HCT116 (cell line): ENCODE measurements around the gene NAT16. TPM values are rescaled to one million over a fixed set of nuclear protein-coding genes. Genes with fewer than 3 reads are reported as not detected.

ENCODE experiments used
- ATAC-seq: fragments of 200-7000 bp; cut with Tn5 transposase; 2 replicates; pipeline ENCODE4 v1.9.1; 2020; ENCODE audit warnings: mild to moderate bottlenecking, moderate library complexity
- BruUV-seq: library from RNA; stranded (reverse); fragments of 400-500 nt; replicated peaks from 2 replicates; lab custom pipeline; 2021; lab: Mats Ljungman, UMichigan
- CTCF ChIA-PET: fragments of 300-600 bp; sonication (Branson Sonifier 250); formaldehyde crosslinking; loops from one replicate; lab custom pipeline; 2021; ENCODE audit warnings: antibody characterized with exemption; lab: Charles Lee
- POLR2A ChIA-PET: fragments of 300-600, 350-600 bp; sonication (Branson Sonifier 250); formaldehyde crosslinking; loops from one replicate; lab custom pipeline; 2021; ENCODE audit warnings: antibody characterized with exemption; lab: Charles Lee
- RAD21 ChIA-PET, 2 experiments: fragments of 300-600 bp; sonication (Branson Sonifier 250); formaldehyde crosslinking; loops; one replicate each; lab custom pipeline; 2023; ENCODE audit warnings: low total read pairs in 2 of 2; ENCODE audit not compliant: uncharacterized antibody in 2 of 2, unreplicated experiment in 2 of 2, low non-redundant PET in 1 of 2; lab: Charles Lee
- DNase-seq: peaks from one replicate; pipeline ENCODE4 v3.0.0-alpha.2; 2010; ENCODE audit warnings: low read depth, low spot score
- H2AFZ ChIP-seq: fragments of 200-600 bp; shearing (Covaris generic), sonication (generic); 2 replicates; pipeline ENCODE4 v1.6.1; 2017; ENCODE audit warnings: low read depth, mixed run types, mixed read lengths, antibody characterized with exemption, low read length; ENCODE audit not compliant: poor library complexity, severe bottlenecking
- H3K27ac ChIP-seq: 2 replicates; pipeline ENCODE4 v1.5.1; 2012; ENCODE audit warnings: low read depth, low read length
- H3K27me3 ChIP-seq: fragments of 200-600 bp; sonication (generic); 2 replicates; pipeline ENCODE4 v1.6.1; 2016; ENCODE audit warnings: mixed run types, low read length, mixed read lengths; ENCODE audit not compliant: insufficient read depth
- H3K36me3 ChIP-seq, 2 experiments: fragments of 200-500 bp in 1 of 2; fragments of 200-600 bp in 1 of 2; sonication (Bioruptor generic) in 1 of 2; sonication (generic) in 1 of 2; 2 replicates each; pipeline versions ENCODE4 v1.5.1 to v1.6.1; 2014 to 2016; ENCODE audit warnings: low read length in 2 of 2, inconsistent platforms in 1 of 2, mixed read lengths in 1 of 2, mixed run types in 1 of 2; ENCODE audit not compliant: insufficient read depth in 2 of 2, control insufficient read depth in 1 of 2
- H3K4me1 ChIP-seq, 2 experiments: fragments of 200-600 bp in 1 of 2; sonication (generic) in 1 of 2; 2 replicates each; pipeline versions ENCODE4 v1.5.1 to v1.6.1; 2012 to 2017; ENCODE audit warnings: low read length in 2 of 2, inconsistent platforms in 1 of 2, mild to moderate bottlenecking in 1 of 2, mixed read lengths in 1 of 2, mixed run types in 1 of 2, moderate library complexity in 1 of 2; ENCODE audit not compliant: insufficient read depth in 2 of 2, control insufficient read depth in 1 of 2
- H3K4me2 ChIP-seq: fragments of 200-600 bp; sonication (generic); 2 replicates; pipeline ENCODE4 v1.6.1; 2017; ENCODE audit warnings: mixed run types, low read length, mixed read lengths
- H3K4me3 ChIP-seq, 2 experiments: fragments of 200-600 bp in 1 of 2; sonication (generic) in 1 of 2; replicated peaks in 1 of 2; 2 replicates each; pipeline ENCODE4 v1.5.1; 2011 to 2016; ENCODE audit warnings: low read length in 2 of 2, control low read depth in 1 of 2, low read depth in 1 of 2, mild to moderate bottlenecking in 1 of 2, mixed read lengths in 1 of 2, mixed run types in 1 of 2
- H3K79me2 ChIP-seq: fragments of 200-600 bp; sonication (generic); 2 replicates; pipeline ENCODE4 v1.6.1; 2017; ENCODE audit warnings: mild to moderate bottlenecking, mixed run types, low read length, moderate library complexity, mixed read lengths; ENCODE audit not compliant: insufficient read depth
- H3K9ac ChIP-seq: fragments of 200-600 bp; sonication (generic); 2 replicates; pipeline ENCODE4 v1.6.1; 2016; ENCODE audit warnings: low read length, mixed read lengths
- H3K9me2 ChIP-seq: fragments of 200-600 bp; sonication (generic), shearing (Covaris generic); 2 replicates; pipeline ENCODE4 v1.6.1; 2017; ENCODE audit warnings: mixed run types, mild to moderate bottlenecking, moderate library complexity; ENCODE audit not compliant: insufficient read depth
- H3K9me3 ChIP-seq, 2 experiments: fragments of 200-500 bp in 1 of 2; fragments of 200-600 bp in 1 of 2; sonication (Bioruptor generic) in 1 of 2; sonication (generic) in 1 of 2; 2 replicates each; pipeline ENCODE4 v1.6.1; 2014 to 2017; ENCODE audit warnings: low read length in 2 of 2, mixed read lengths in 2 of 2, inconsistent platforms in 1 of 2, low read depth in 1 of 2, mild to moderate bottlenecking in 1 of 2, mixed run types in 1 of 2, moderate library complexity in 1 of 2; ENCODE audit not compliant: control insufficient read depth in 1 of 2, insufficient read depth in 1 of 2
- H4K20me1 ChIP-seq: fragments of 200-600 bp; sonication (generic), shearing (Covaris generic); 2 replicates; pipeline ENCODE4 v1.6.1; 2017; ENCODE audit warnings: mixed run types, mild to moderate bottlenecking, moderate library complexity; ENCODE audit not compliant: insufficient read depth
- CBX3 ChIP-seq: IDR thresholded peaks from 2 replicates; pipeline ENCODE4 v1.6.1; 2012; ENCODE audit warnings: low read depth
- CEBPB ChIP-seq: IDR thresholded peaks from 2 replicates; pipeline ENCODE4 v1.6.1; 2012; ENCODE audit warnings: low read depth
- ELF1 ChIP-seq: IDR thresholded peaks from 2 replicates; pipeline ENCODE4 v1.6.1; 2012; ENCODE audit warnings: low read depth, borderline replicate concordance
- EZH2 ChIP-seq: fragments of 200-600 bp; sonication (generic); IDR thresholded peaks from 2 replicates; pipeline ENCODE4 v1.6.1; 2017; ENCODE audit warnings: antibody characterized with exemption, mixed run types
- EZH2phosphoT487 ChIP-seq: fragments of 200-600 bp; IDR thresholded peaks from 2 replicates; pipeline ENCODE4 v1.6.1; 2018; ENCODE audit warnings: antibody characterized with exemption, borderline replicate concordance
- POLR2A ChIP-seq: IDR thresholded peaks from 2 replicates; pipeline ENCODE4 v1.7.0; 2011; ENCODE audit warnings: borderline replicate concordance; ENCODE audit not compliant: insufficient read depth, insufficient read length; ENCODE audit errors: extremely low read depth
- SIN3A ChIP-seq: IDR thresholded peaks from 2 replicates; pipeline ENCODE4 v1.6.1; 2012; ENCODE audit warnings: low read depth
- SP1 ChIP-seq: IDR thresholded peaks from 2 replicates; pipeline ENCODE4 v1.6.1; 2012; ENCODE audit warnings: low read depth
- SRF ChIP-seq: IDR thresholded peaks from 2 replicates; pipeline ENCODE4 v1.6.1; 2012; ENCODE audit warnings: low read depth
- YY1 ChIP-seq: IDR thresholded peaks from 2 replicates; pipeline ENCODE4 v1.6.1; 2011; ENCODE audit warnings: low read length, low read depth, moderate library complexity, mild to moderate bottlenecking; ENCODE audit not compliant: insufficient replicate concordance; ENCODE audit errors: extremely low read depth
- ZNF274 ChIP-seq: fragments of 200-500 bp; sonication (Bioruptor generic); IDR thresholded peaks from 2 replicates; pipeline ENCODE4 v1.6.1; 2014; ENCODE audit warnings: mild to moderate bottlenecking, low read depth, low read length, inconsistent platforms
- intact Hi-C: fragments of 100-400 bp; cut with micrococcal nuclease; formaldehyde crosslinking; loops from 2 replicates; pipeline ENCODE4 v1.10.0; 2022
- total RNA-seq: library from RNA; stranded (reverse); gene quantifications from one replicate; pipeline ENCODE4 v1.2.1, GENCODE V29; 2021; ENCODE audit not compliant: unreplicated experiment
- TF ChIP-seq, protein P1 (sequence below): IDR thresholded peaks from 2 replicates; pipeline ENCODE4 v1.6.1; 2012
- TF ChIP-seq, protein P2 (sequence below): IDR thresholded peaks from 2 replicates; pipeline ENCODE4 v1.6.1; 2012; ENCODE audit warnings: low read depth
- TF ChIP-seq, protein P3 (sequence below): IDR thresholded peaks from 2 replicates; pipeline ENCODE4 v1.6.1; 2011; ENCODE audit warnings: mild to moderate bottlenecking, low read length, moderate library complexity; ENCODE audit not compliant: insufficient replicate concordance; ENCODE audit errors: extremely low read depth

Gene NAT16
- total RNA-seq, 1 experiment from 2014 or later = 2.0 TPM

GRCh38 chr7:101220295-101220694 is 40.2 kb upstream of the NAT16 start (continued):
- TF ChIP-seq CEBPB (no peak), EZH2 (no peak), ELF1 (no peak)
- TF ChIP-seq, all 23 proteins: peak for 0

DNA sequence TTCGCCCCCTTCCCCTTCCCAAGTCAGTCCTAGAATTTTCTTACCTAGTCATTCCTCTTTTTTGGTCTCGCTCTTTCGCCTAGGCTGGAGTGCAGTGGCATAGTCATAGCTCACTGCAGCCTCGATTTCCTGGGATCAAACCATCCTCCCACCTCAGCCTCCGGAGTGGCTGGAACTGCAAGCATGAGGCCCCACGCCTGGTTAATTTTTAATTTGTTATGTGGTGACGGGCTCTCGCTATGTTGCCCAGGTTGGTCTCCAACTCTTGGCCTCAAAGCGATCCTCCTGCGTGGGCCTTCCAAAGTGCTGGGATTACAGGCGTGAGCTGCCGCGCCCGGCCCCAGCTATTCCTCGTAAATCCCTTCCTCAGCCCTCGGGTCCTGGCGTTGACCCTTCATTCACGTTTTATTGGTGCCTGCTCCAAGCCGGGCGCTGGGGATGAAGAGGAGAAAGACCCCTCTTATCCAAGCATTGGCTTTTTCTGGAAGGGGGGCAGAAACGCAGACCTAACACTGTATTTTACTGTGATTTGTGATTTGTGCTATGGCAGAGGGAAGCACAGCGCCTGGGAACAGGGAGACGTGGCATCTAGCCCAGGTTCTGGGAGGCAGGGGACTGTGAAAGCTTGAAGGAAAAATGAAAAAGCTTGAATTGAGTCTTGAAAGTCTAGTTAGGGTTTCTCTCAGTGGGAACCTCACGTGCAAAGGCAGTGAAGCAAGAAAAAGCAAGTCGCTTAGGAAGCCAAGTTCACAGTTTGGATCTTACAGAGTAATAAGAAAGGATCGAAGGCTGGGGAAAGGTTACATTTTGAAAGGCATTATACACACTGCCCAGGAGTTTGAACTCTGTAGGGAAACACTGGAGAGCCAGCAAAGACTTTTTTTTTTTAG is 38.4 kb upstream of the NAT16 start:
- peak; percentile 18 for ATAC-seq
- peaks cover 2 to 4% of the 10 kb centered on the region in 2 experiments; a peak in 2 of 4 replicates for H3K36me3 ChIP-seq
- CTCF ChIA-PET = interaction anchor here (0.8 to 2.3 kb wide), 8 partner anchors 26 to 418 kb away, joined by 3 to 21 read pairs (median 8); partner anchors contain the start of genes FIS1 and UFSP1
- TF ChIP-seq, protein P1, sequence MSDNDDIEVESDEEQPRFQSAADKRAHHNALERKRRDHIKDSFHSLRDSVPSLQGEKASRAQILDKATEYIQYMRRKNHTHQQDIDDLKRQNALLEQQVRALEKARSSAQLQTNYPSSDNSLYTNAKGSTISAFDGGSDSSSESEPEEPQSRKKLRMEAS = peak; percentile 58; the same call in 1 of the 2 replicates
- TF ChIP-seq ZNF274 (no peak), SP1 (no peak; the same call in 1 of the 2 replicates), EZH2phosphoT487 (no peak), CEBPB (no peak), YY1 (no peak), POLR2A (no peak), SRF (no peak), SIN3A (peak; percentile 4; the same call in 1 of the 2 replicates), EZH2 (no peak), CBX3 (no peak)
- TF ChIP-seq, protein P2, sequence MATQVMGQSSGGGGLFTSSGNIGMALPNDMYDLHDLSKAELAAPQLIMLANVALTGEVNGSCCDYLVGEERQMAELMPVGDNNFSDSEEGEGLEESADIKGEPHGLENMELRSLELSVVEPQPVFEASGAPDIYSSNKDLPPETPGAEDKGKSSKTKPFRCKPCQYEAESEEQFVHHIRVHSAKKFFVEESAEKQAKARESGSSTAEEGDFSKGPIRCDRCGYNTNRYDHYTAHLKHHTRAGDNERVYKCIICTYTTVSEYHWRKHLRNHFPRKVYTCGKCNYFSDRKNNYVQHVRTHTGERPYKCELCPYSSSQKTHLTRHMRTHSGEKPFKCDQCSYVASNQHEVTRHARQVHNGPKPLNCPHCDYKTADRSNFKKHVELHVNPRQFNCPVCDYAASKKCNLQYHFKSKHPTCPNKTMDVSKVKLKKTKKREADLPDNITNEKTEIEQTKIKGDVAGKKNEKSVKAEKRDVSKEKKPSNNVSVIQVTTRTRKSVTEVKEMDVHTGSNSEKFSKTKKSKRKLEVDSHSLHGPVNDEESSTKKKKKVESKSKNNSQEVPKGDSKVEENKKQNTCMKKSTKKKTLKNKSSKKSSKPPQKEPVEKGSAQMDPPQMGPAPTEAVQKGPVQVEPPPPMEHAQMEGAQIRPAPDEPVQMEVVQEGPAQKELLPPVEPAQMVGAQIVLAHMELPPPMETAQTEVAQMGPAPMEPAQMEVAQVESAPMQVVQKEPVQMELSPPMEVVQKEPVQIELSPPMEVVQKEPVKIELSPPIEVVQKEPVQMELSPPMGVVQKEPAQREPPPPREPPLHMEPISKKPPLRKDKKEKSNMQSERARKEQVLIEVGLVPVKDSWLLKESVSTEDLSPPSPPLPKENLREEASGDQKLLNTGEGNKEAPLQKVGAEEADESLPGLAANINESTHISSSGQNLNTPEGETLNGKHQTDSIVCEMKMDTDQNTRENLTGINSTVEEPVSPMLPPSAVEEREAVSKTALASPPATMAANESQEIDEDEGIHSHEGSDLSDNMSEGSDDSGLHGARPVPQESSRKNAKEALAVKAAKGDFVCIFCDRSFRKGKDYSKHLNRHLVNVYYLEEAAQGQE = no peak
- TF ChIP-seq, protein P3, sequence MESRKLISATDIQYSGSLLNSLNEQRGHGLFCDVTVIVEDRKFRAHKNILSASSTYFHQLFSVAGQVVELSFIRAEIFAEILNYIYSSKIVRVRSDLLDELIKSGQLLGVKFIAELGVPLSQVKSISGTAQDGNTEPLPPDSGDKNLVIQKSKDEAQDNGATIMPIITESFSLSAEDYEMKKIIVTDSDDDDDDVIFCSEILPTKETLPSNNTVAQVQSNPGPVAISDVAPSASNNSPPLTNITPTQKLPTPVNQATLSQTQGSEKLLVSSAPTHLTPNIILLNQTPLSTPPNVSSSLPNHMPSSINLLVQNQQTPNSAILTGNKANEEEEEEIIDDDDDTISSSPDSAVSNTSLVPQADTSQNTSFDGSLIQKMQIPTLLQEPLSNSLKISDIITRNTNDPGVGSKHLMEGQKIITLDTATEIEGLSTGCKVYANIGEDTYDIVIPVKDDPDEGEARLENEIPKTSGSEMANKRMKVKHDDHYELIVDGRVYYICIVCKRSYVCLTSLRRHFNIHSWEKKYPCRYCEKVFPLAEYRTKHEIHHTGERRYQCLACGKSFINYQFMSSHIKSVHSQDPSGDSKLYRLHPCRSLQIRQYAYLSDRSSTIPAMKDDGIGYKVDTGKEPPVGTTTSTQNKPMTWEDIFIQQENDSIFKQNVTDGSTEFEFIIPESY = no peak
- TF ChIP-seq, all 23 proteins: peak for 2
- no peaks in the 10 kb centered on the region for H4K20me1 ChIP-seq
- peak overlapping the region; percentile 85 for H3K9ac ChIP-seq
- peaks cover 46% of the 10 kb centered on the region for H3K79me2 ChIP-seq
- H3K9me2 ChIP-seq = no peaks in the 10 kb centered on the region
- no peak overlapping the region for H2AFZ ChIP-seq
- peak overlapping the region; percentile 37 for H3K27ac ChIP-seq
- peak overlapping the region; percentile 93 to 97 for H3K4me3 ChIP-seq
- peaks cover 0 to 21% of the 10 kb centered on the region in 2 experiments; a peak in 2 of 4 replicates for H3K4me1 ChIP-seq
- peak overlapping the region; percentile 97 for H3K4me2 ChIP-seq
- H3K9me3 ChIP-seq = no peaks in the 10 kb centered on the region
- H3K27me3 ChIP-seq = no peaks in the 10 kb centered on the region
- BruUV-seq = TSS peak; percentile 80
- intact Hi-C loops = loop anchor here (2.0 kb wide), 1 partner anchor 14 kb away; no protein-coding TSS in a partner anchor
- RAD21 ChIA-PET = interaction anchor here (0.6 to 1.5 kb wide), 5 partner anchors 26 to 101 kb away, joined by 3 to 5 read pairs (median 3); no protein-coding TSS in a partner anchor
- DNase-seq = no peak
- POLR2A ChIA-PET = interaction anchor here (0.9 to 1.8 kb wide), 9 partner anchors 10 to 329 kb away, joined by 3 to 11 read pairs (median 4); partner anchors contain the start of genes FIS1, UFSP1 and VGF
